ENCODE measurements around the gene RNASE4.

DNA sequence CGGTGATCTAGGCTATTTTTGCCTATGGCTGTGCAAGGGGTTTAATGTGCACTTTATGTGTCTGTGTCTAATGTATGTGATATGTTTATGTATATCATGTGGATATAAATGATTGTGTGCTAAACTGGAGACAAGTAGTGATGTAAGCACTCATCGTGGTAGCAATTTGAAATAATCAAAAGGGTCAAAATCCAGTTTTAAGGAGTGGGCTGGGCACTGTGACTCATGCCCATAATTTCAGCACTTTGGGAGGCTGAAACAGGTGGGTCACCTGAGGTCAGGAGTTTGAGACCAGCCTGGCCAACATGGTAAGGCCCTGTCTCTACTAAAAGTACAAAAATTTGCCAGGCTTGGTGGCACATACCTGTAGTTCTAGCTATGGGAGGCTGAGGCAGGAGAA is 64.1 kb downstream of the RNASE4 start:
- TF ChIP-seq, protein P1, sequence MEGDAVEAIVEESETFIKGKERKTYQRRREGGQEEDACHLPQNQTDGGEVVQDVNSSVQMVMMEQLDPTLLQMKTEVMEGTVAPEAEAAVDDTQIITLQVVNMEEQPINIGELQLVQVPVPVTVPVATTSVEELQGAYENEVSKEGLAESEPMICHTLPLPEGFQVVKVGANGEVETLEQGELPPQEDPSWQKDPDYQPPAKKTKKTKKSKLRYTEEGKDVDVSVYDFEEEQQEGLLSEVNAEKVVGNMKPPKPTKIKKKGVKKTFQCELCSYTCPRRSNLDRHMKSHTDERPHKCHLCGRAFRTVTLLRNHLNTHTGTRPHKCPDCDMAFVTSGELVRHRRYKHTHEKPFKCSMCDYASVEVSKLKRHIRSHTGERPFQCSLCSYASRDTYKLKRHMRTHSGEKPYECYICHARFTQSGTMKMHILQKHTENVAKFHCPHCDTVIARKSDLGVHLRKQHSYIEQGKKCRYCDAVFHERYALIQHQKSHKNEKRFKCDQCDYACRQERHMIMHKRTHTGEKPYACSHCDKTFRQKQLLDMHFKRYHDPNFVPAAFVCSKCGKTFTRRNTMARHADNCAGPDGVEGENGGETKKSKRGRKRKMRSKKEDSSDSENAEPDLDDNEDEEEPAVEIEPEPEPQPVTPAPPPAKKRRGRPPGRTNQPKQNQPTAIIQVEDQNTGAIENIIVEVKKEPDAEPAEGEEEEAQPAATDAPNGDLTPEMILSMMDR (IDR thresholded peaks at IDR 0.05), result no peak
- TF ChIP-seq, protein P2, sequence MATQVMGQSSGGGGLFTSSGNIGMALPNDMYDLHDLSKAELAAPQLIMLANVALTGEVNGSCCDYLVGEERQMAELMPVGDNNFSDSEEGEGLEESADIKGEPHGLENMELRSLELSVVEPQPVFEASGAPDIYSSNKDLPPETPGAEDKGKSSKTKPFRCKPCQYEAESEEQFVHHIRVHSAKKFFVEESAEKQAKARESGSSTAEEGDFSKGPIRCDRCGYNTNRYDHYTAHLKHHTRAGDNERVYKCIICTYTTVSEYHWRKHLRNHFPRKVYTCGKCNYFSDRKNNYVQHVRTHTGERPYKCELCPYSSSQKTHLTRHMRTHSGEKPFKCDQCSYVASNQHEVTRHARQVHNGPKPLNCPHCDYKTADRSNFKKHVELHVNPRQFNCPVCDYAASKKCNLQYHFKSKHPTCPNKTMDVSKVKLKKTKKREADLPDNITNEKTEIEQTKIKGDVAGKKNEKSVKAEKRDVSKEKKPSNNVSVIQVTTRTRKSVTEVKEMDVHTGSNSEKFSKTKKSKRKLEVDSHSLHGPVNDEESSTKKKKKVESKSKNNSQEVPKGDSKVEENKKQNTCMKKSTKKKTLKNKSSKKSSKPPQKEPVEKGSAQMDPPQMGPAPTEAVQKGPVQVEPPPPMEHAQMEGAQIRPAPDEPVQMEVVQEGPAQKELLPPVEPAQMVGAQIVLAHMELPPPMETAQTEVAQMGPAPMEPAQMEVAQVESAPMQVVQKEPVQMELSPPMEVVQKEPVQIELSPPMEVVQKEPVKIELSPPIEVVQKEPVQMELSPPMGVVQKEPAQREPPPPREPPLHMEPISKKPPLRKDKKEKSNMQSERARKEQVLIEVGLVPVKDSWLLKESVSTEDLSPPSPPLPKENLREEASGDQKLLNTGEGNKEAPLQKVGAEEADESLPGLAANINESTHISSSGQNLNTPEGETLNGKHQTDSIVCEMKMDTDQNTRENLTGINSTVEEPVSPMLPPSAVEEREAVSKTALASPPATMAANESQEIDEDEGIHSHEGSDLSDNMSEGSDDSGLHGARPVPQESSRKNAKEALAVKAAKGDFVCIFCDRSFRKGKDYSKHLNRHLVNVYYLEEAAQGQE (IDR thresholded peaks at IDR 0.05; ENCODE audit: insufficient read depth in 1 of 2, low read depth in 2 of 2, low read length in 1 of 2), result no peak
- TF ChIP-seq POLR2AphosphoS5 (IDR thresholded peaks at IDR 0.05; ENCODE audit: low read depth, low read length), result no peak
- TF ChIP-seq SIN3A (IDR thresholded peaks at IDR 0.05; ENCODE audit: borderline replicate concordance, insufficient read depth, low read depth, low read length), result no peak
- TF ChIP-seq TCF7L2 (IDR thresholded peaks at IDR 0.05; ENCODE audit: low read depth, low read length), result no peak

All from Panc1 (cell line).